ENCODE measurements around the gene MARVELD1. TPM values are rescaled to one million over a fixed set of nuclear protein-coding genes. Genes with fewer than 3 reads are reported as not detected.

The MARVELD1 gene
- total RNA-seq, 2 donors from 2014 or later = 44.3 to 47.9 TPM

DNA sequence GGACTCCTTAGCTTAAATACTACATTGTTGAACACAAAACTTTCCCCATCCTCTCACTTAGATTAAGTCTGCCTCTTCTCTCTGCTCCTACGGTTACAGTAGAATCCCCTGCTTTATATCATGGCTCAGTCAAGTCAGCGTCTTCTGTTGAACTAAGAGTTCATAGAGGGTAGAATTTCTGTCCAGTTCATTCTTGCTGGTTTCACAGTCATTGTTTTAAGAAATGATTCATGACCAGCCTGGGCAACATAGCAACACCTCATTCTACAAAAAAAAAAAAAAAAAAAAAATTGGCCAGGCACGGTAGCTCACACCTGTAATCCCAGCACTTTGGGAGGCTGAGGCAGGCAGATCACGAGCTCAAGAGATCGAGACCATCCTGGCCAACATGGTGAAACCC, 19.7 kb downstream of the MARVELD1 start:
- Histone ChIP-seq H3K9me3 (ENCODE audit: control insufficient read depth, low read length) (peaks cover 8% of the 10 kb centered on the region), H3K4me3 (ENCODE audit: low read length) (no peak overlapping the region), H3K27me3 (ENCODE audit: control insufficient read depth, insufficient read depth, low read length, poor library complexity, severe bottlenecking) (peaks cover 19% of the 10 kb centered on the region), H3K36me3 (ENCODE audit: control insufficient read depth, insufficient read depth, low read length) (peaks cover under 1% of the 10 kb centered on the region), H3K4me1 (ENCODE audit: control insufficient read depth, insufficient read depth, low read length) (no peaks in the 10 kb centered on the region), H3K9ac (ENCODE audit: extremely low read depth, low read length, poor library complexity, severe bottlenecking) (no peak overlapping the region), H3K27ac (ENCODE audit: low read depth, low read length) (no peak overlapping the region)
- Mint-ChIP-seq H3K27ac (no peak overlapping the region), H3K27me3 (ENCODE audit: insufficient read depth) (peaks cover 38% of the 10 kb centered on the region), H3K36me3 (ENCODE audit: low read depth) (no peaks in the 10 kb centered on the region), H3K4me3 (no peak overlapping the region), H3K4me1 (peaks cover 7% of the 10 kb centered on the region), H3K9me3 (peaks cover 12% of the 10 kb centered on the region)
- no peak for DNase-seq
- TF ChIP-seq, protein P1, sequence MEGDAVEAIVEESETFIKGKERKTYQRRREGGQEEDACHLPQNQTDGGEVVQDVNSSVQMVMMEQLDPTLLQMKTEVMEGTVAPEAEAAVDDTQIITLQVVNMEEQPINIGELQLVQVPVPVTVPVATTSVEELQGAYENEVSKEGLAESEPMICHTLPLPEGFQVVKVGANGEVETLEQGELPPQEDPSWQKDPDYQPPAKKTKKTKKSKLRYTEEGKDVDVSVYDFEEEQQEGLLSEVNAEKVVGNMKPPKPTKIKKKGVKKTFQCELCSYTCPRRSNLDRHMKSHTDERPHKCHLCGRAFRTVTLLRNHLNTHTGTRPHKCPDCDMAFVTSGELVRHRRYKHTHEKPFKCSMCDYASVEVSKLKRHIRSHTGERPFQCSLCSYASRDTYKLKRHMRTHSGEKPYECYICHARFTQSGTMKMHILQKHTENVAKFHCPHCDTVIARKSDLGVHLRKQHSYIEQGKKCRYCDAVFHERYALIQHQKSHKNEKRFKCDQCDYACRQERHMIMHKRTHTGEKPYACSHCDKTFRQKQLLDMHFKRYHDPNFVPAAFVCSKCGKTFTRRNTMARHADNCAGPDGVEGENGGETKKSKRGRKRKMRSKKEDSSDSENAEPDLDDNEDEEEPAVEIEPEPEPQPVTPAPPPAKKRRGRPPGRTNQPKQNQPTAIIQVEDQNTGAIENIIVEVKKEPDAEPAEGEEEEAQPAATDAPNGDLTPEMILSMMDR (conservative IDR thresholded peaks at IDR 0.05) = no peak
- 96% methylated on average over 5 of the region's 5 CpGs; no CpG with 5 or more reads in 1 of the 2 experiments for WGBS, 2 experiments (ENCODE audit: insufficient coverage in 1 of 2, insufficient read length in 1 of 2)

DNA sequence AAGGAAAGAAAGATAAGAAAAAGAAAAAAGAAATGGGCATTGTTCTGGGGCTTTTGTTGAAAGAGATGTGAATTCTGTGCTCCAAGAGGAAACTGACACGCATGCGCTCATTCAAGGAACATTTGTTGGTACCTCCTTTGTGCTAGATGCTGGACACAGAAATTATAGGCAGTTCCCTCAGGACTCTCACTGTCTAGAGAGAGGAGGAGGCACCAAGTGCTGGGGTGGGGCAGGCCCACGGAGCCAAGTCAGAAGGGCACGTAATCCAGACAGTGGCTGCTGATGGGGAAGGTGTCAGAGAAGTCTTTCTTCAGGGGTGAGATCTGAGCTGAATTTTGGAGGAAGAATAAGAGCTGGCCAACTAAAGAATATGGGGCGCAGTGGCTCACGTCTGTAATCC, 20.5 kb downstream of the MARVELD1 start:
- no peak overlapping the region for H3K4me3 ChIP-seq (ENCODE audit: low read length)
- no peaks in the 10 kb centered on the region for H3K36me3 Mint-ChIP-seq (ENCODE audit: low read depth)
- peaks cover 8% of the 10 kb centered on the region for H3K9me3 ChIP-seq (ENCODE audit: control insufficient read depth, low read length)
- H3K27ac ChIP-seq (ENCODE audit: low read depth, low read length) = no peak overlapping the region
- no peak for DNase-seq
- peaks cover 8% of the 10 kb centered on the region for H3K36me3 ChIP-seq (ENCODE audit: control insufficient read depth, insufficient read depth, low read length)
- no peak overlapping the region for H3K4me3 Mint-ChIP-seq
- no peak overlapping the region for H3K27ac Mint-ChIP-seq
- TF ChIP-seq, protein P1 (conservative IDR thresholded peaks at IDR 0.05) = no peak
- WGBS, 2 experiments (ENCODE audit: insufficient coverage in 1 of 2, insufficient read length in 1 of 2) = 91 to 93% methylated on average over 6 of the region's 6 CpGs
- peaks cover 12% of the 10 kb centered on the region for H3K9me3 Mint-ChIP-seq
- no peak overlapping the region for H3K9ac ChIP-seq (ENCODE audit: extremely low read depth, low read length, poor library complexity, severe bottlenecking)
- H3K4me1 Mint-ChIP-seq = peaks cover 9% of the 10 kb centered on the region
- H3K27me3 Mint-ChIP-seq (ENCODE audit: insufficient read depth) = peaks cover 38% of the 10 kb centered on the region
- no peaks in the 10 kb centered on the region for H3K4me1 ChIP-seq (ENCODE audit: control insufficient read depth, insufficient read depth, low read length)
- H3K27me3 ChIP-seq (ENCODE audit: control insufficient read depth, insufficient read depth, low read length, poor library complexity, severe bottlenecking) = peaks cover 19% of the 10 kb centered on the region

DNA sequence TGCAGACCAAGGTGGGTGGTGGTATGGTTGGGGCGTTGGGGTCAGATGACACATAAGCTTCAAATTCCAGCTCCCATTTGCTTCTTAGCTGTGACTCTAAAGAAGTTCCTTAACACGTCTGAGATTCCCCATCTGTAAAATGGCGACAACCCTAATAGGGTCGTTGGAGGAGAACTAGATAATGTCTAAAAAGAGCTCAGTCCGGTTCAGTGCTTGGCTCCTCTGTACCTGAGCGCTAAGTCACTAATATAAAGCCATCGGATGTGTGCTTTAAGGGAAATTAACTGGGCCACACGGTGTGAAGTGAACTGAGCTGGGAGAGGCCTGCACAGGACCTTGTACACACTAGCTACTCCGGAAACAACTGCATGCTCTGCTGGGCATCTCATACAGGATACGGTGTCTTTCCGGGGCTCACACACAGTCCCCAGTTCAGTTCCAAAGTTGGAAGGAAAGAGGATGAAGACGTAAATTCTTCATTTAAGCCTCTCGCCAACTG, 22.9 kb downstream of the MARVELD1 start:
- Mint-ChIP-seq H3K4me1 (peaks cover 20% of the 10 kb centered on the region), H3K36me3 (ENCODE audit: low read depth) (peaks cover 20% of the 10 kb centered on the region), H3K27me3 (ENCODE audit: insufficient read depth) (peaks cover 38% of the 10 kb centered on the region), H3K27ac (peak overlapping the region; percentile 95), H3K9me3 (peaks cover 12% of the 10 kb centered on the region), H3K4me3 (peak overlapping the region; percentile 73)
- H3K9ac ChIP-seq (ENCODE audit: extremely low read depth, low read length, poor library complexity, severe bottlenecking) = no peak overlapping the region
- no peaks in the 10 kb centered on the region for H3K4me1 ChIP-seq (ENCODE audit: control insufficient read depth, insufficient read depth, low read length)
- H3K36me3 ChIP-seq (ENCODE audit: control insufficient read depth, insufficient read depth, low read length) = peaks cover 24% of the 10 kb centered on the region
- no peak overlapping the region for H3K27ac ChIP-seq (ENCODE audit: low read depth, low read length)
- no peak overlapping the region for H3K4me3 ChIP-seq (ENCODE audit: low read length)
- DNase-seq = no peak
- TF ChIP-seq, protein P1 (conservative IDR thresholded peaks at IDR 0.05) = no peak
- 81% methylated on average over 12 to 13 of the region's 13 CpGs for whole genome bisulfite sequencing, 2 experiments (ENCODE audit: insufficient coverage in 1 of 2, insufficient read length in 1 of 2)
- H3K9me3 ChIP-seq (ENCODE audit: control insufficient read depth, low read length) = peaks cover 8% of the 10 kb centered on the region
- H3K27me3 ChIP-seq (ENCODE audit: control insufficient read depth, insufficient read depth, low read length, poor library complexity, severe bottlenecking) = peaks cover 19% of the 10 kb centered on the region

Data from endodermal cell (in vitro differentiated cells).